ENCODE results near the gene CD82. TPM values are rescaled to one million over a fixed set of nuclear protein-coding genes. Genes with fewer than 3 reads are reported as not detected.

CD82 gene
- total and polyA plus RNA-seq, 2 of the 8 experiments (the other 6 are each of a cell fraction or from before 2014, with no cell fraction given) = 7.9 to 10.3 TPM

- TF ChIP-seq CHD7 (IDR thresholded peaks at IDR 0.05; ENCODE audit: insufficient replicate concordance, low read length) (no peak), JUN (IDR thresholded peaks at IDR 0.05; ENCODE audit: low read depth, low read length) (no peak), BRCA1 (IDR thresholded peaks at IDR 0.05; ENCODE audit: low read depth, low read length) (no peak), USF2 (IDR thresholded peaks at IDR 0.05; ENCODE audit: low read length) (no peak), SUZ12 (IDR thresholded peaks at IDR 0.05; ENCODE audit: low read length) (no peak), EP300 (IDR thresholded peaks at IDR 0.05; ENCODE audit: borderline replicate concordance in 1 of 2, low read depth in 2 of 2, low read length in 2 of 2) (no peak), ATF3 (IDR thresholded peaks at IDR 0.05; ENCODE audit: insufficient read depth, low read depth, low read length) (no peak), BCL11A (IDR thresholded peaks at IDR 0.05; ENCODE audit: low read depth in 2 of 2, low read length in 2 of 2) (no peak), POLR2AphosphoS5 (IDR thresholded peaks at IDR 0.05; ENCODE audit: low read depth, low read length) (no peak), TBP (IDR thresholded peaks at IDR 0.05; ENCODE audit: low read depth, low read length) (no peak)
Observed at GRCh38 chr11:44623341-44623730, 57.9 kb downstream of the CD82 start (continued).
